Adipocyte (in vitro differentiated cells): ENCODE data around the gene COL4A1.
A peak's percentile ranks its signal among the peaks of the same experiment; 100 is the strongest.

ENCODE experiments used
- DNase-seq: peaks from one replicate; pipeline ENCODE4 v3.0.0-alpha.2; 2015; ENCODE audit warnings: low read depth
- H3K27me3 ChIP-seq: replicated peaks from 2 replicates; pipeline ENCODE4 v1.7.0; 2013; ENCODE audit warnings: mild to moderate bottlenecking, low read length, moderate library complexity; ENCODE audit not compliant: control insufficient read depth, insufficient read depth
- H3K36me3 ChIP-seq: 2 replicates; pipeline ENCODE4 v1.7.0; 2013; ENCODE audit warnings: low read length, mild to moderate bottlenecking, moderate library complexity; ENCODE audit not compliant: control insufficient read depth, insufficient read depth, severe bottlenecking
- H3K4me1 ChIP-seq: 2 replicates; pipeline ENCODE4 v1.7.0; 2013; ENCODE audit warnings: mild to moderate bottlenecking, low read length, moderate library complexity; ENCODE audit not compliant: control insufficient read depth, insufficient read depth
- H3K4me3 ChIP-seq: 2 replicates; pipeline ENCODE4 v1.7.0; 2013; ENCODE audit warnings: mild to moderate bottlenecking, low read length, moderate library complexity
- H3K9ac ChIP-seq: 2 replicates; pipeline ENCODE4 v1.7.0; 2013; ENCODE audit warnings: mild to moderate bottlenecking, low read length, moderate library complexity
- H3K9me3 ChIP-seq: 2 replicates; pipeline ENCODE4 v1.7.0; 2013; ENCODE audit warnings: mild to moderate bottlenecking, low read length, moderate library complexity; ENCODE audit not compliant: control insufficient read depth

The COL4A1 gene

GRCh38 chr13:110348309-110349105 lies 41.5 kb upstream of the COL4A1 start:
- Histone ChIP-seq H3K9me3 (no peaks in the 10 kb centered on the region), H3K9ac (no peak overlapping the region), H3K4me3 (peak overlapping the region; percentile 9), H3K36me3 (peaks cover 54% of the 10 kb centered on the region), H3K4me1 (peaks cover 27% of the 10 kb centered on the region), H3K27me3 (no peaks in the 10 kb centered on the region)
- no peak for DNase-seq

DNA sequence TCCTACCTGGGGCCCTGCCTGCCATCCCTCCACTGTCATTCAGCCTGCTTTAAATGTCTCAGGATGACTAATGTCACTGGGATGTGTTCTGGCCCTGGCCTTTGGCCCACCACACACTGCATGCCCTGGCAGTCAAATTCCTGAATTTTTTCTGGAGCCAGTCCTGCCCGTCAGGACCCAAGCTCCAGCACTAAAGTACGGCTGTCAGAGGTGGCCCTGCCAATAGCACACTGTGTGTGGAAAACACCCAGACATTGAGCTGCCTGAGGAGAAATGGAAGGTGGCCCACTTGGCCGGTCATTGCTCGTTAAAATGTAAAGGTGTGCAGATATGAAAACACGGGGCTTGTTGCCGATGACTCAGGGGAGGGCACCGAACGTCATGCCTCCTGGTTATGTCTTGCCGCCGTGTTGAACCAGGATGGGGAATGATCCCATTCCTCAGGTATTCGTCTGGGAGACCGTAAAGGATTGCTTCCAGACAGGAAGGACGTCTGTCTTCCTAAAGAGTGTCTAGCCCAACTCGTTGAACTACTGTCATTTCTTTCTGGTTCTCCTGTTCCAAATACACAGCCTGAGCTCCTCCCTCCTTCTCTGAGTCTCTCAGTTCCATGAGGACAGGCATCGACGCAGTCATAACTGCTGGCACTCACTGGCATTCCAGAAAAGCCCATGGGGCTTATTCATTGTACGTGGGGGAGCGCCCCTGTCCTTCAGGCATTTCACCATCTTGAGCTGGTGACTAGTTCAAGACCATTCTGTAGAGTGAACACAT lies 40.8 kb upstream of the COL4A1 start:
- peak; percentile 92 for DNase-seq
- Histone ChIP-seq H3K4me1 (peaks cover 27% of the 10 kb centered on the region), H3K9ac (peak overlapping the region; percentile 33), H3K27me3 (no peaks in the 10 kb centered on the region), H3K36me3 (peaks cover 49% of the 10 kb centered on the region), H3K9me3 (no peaks in the 10 kb centered on the region), H3K4me3 (peak overlapping the region; percentile 35)

GRCh38 chr13:110347088-110347487 lies 40.1 kb upstream of the COL4A1 start:
- peaks cover 50% of the 10 kb centered on the region for H3K36me3 ChIP-seq
- H3K9ac ChIP-seq = no peak overlapping the region
- H3K27me3 ChIP-seq = no peaks in the 10 kb centered on the region
- H3K4me3 ChIP-seq = no peak overlapping the region
- H3K4me1 ChIP-seq = peaks cover 27% of the 10 kb centered on the region
- no peaks in the 10 kb centered on the region for H3K9me3 ChIP-seq
- no peak for DNase-seq

- no peak for DNase-seq
- H3K27me3 ChIP-seq = no peaks in the 10 kb centered on the region
- H3K4me1 ChIP-seq = peaks cover 27% of the 10 kb centered on the region
- no peak overlapping the region for H3K4me3 ChIP-seq
- no peaks in the 10 kb centered on the region for H3K9me3 ChIP-seq
- peaks cover 46% of the 10 kb centered on the region for H3K36me3 ChIP-seq
- no peak overlapping the region for H3K9ac ChIP-seq
Measured at GRCh38 chr13:110346661-110347067, 39.7 kb upstream of the COL4A1 start.

- peaks cover 45% of the 10 kb centered on the region for H3K36me3 ChIP-seq
- no peak overlapping the region for H3K4me3 ChIP-seq
- H3K27me3 ChIP-seq = no peaks in the 10 kb centered on the region
- no peak overlapping the region for H3K9ac ChIP-seq
- DNase-seq = no peak
- H3K4me1 ChIP-seq = peaks cover 32% of the 10 kb centered on the region
- no peaks in the 10 kb centered on the region for H3K9me3 ChIP-seq
Measured at GRCh38 chr13:110345701-110346100, 38.7 kb upstream of the COL4A1 start.

DNA sequence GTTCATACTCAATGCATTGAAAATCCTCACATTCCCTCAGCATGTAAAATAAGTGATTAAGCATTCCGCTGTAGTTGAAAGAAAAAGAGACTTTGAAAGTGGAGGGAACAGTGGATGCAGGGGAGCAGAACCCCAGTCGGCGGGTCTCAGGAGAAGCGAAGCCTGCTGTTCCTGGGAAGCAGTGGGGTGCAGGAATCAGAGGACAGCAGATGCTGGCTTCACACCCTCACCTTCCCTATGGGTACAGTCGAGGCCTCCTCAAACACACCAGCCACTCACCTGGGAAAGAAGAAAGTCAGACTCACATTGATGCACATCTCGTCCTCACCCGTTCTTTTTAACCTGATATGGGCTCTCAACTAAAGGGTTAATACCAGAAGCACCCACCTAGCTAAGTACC lies 38.3 kb upstream of the COL4A1 start:
- H3K4me1 ChIP-seq = peaks cover 36% of the 10 kb centered on the region
- no peak overlapping the region for H3K4me3 ChIP-seq
- DNase-seq = no peak
- no peak overlapping the region for H3K9ac ChIP-seq
- H3K27me3 ChIP-seq = no peaks in the 10 kb centered on the region
- H3K9me3 ChIP-seq = no peaks in the 10 kb centered on the region
- peaks cover 43% of the 10 kb centered on the region for H3K36me3 ChIP-seq

DNA sequence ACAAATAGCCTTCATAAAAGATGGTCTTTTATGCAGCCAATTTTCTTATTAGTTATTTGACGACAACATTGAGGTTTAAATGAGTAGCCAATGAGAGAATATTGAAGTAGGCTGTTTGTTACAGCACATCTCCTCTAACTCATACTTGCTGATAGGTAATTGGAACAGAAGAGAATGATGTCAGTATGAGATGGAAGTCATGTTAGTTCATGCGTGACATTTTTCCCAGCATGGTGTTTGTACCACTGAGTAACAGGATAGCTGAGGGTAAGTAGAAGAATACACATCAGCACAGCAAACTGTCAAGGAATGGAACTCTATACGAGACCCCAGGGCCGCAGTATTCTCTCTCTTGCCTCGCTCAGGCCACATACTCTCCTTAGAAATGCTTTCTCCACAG lies 37.4 kb upstream of the COL4A1 start:
- no peak overlapping the region for H3K4me3 ChIP-seq
- peaks cover 34% of the 10 kb centered on the region for H3K36me3 ChIP-seq
- H3K4me1 ChIP-seq = peaks cover 36% of the 10 kb centered on the region

DNA sequence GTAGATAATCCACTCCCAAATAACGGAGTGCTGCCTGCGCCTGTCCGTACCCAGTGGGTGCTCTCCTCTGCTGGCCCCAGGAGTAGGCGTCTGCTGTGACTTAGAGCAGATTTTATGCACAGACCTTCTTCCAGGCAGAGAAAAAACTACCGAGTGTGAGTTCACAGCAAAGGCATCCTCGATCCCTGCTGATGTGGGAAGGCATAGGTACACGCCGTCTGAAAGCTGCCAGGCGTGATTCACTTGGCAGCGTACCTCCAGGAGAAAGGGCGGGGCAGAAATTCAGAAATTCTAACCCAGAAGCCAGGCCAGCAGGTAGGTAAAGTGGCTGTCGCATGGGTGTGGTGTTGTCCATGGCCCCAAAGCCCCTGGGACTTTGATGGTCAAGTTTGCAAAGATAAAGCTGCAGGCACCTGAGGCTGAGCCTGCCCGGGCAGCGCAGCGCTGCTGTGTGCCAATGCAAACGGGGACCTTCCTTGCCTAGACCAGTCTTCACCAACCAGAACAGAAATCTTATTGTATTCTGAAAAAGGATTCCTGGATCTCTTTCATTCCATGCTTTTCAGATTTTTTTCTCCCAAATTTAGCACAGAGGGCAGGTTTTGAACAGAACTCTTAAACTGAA lies 36.4 kb upstream of the COL4A1 start:
- H3K36me3 ChIP-seq = peaks cover 36% of the 10 kb centered on the region
- DNase-seq = no peak
- no peak overlapping the region for H3K4me3 ChIP-seq
- no peak overlapping the region for H3K9ac ChIP-seq
- no peaks in the 10 kb centered on the region for H3K27me3 ChIP-seq
- H3K9me3 ChIP-seq = no peaks in the 10 kb centered on the region
- H3K4me1 ChIP-seq = peaks cover 36% of the 10 kb centered on the region

More for the DNA sequence above, 37.4 kb upstream of the COL4A1 start:
- Histone ChIP-seq H3K9me3 (no peaks in the 10 kb centered on the region), H3K9ac (no peak overlapping the region), H3K27me3 (no peaks in the 10 kb centered on the region)
- no peak for DNase-seq

- Histone ChIP-seq H3K4me3 (no peak overlapping the region), H3K9ac (no peak overlapping the region), H3K4me1 (peaks cover 36% of the 10 kb centered on the region), H3K9me3 (no peaks in the 10 kb centered on the region), H3K27me3 (no peaks in the 10 kb centered on the region), H3K36me3 (peaks cover 36% of the 10 kb centered on the region)
- DNase-seq = no peak
Measured at GRCh38 chr13:110342474-110342873, 35.5 kb upstream of the COL4A1 start.

DNA sequence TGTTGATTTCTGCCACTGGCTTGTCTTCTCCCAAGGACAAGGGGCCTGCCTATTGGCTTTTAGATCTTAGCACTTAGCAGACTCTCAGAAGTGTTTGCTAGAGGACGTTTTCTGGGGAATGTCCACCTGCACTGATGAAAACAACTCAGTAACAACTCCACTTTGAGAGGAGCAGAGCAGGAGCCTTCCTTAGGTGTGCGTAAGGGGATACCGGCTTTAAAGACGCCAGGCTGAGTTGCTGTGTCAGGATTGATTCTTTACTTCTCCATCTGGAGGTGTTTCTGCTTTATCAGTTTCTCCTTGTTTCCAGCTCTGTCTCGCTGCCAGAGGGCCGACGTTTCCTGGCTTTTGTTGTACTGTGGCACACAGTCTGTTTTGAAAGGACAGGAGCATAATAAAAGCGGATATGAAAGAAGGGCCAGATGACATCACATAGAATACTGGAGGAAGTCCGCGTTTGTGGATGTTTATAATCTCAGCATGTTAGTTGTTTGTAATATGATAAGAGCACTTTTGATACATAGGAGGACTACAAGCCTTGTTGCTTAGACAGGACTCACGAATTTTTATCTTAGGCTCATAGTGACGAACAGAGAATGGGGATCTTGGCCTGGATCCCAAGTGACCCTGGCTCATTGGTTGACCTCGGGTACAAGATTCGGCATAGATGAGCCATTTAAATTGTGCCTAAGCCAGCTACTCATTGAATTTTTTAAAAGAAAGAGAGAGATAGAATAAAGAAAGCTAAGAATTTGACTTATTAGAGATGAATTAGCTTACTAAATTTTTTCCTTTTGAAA lies 34.7 kb upstream of the COL4A1 start:
- no peak for DNase-seq
- Histone ChIP-seq H3K4me3 (no peak overlapping the region), H3K27me3 (no peaks in the 10 kb centered on the region), H3K9ac (peak overlapping the region; percentile 44), H3K9me3 (no peaks in the 10 kb centered on the region), H3K4me1 (peaks cover 37% of the 10 kb centered on the region), H3K36me3 (peaks cover 36% of the 10 kb centered on the region)
